SK-MEL-5 (cell line): ENCODE data around the gene DNAJC15. TPM values are rescaled to one million over a fixed set of nuclear protein-coding genes. Genes with fewer than 3 reads are reported as not detected.
A peak's percentile ranks its signal among the peaks of the same experiment; 100 is the strongest.
"Not testable (repeated sequence)": the region's sequence is repeated elsewhere in the genome, so short reads cannot be mapped to it uniquely, and the experiment has no call there.

Experiments
- DNase-seq: peaks from one replicate; pipeline ENCODE4 v3.0.0-alpha.2; 2016; ENCODE audit warnings: low read depth, low spot score
- in situ Hi-C: cut with HindIII; loops from 2 replicates; pipeline ENCODE4 v1.10.0; 2016; ENCODE audit warnings: low sequenced_read_pairs, high pct_unique_total_duplicates, low pct_unique_long_range_greater_than_20kb
- total RNA-seq: library from RNA; depleted of rRNA; stranded (reverse); fragments of >200 nt; shearing (Covaris generic); gene quantifications from 2 replicates; pipeline ENCODE4 v1.2.3, GENCODE V29; 2014

The DNAJC15 gene
- total RNA-seq, 1 experiment from 2014 or later = 33.2 TPM

- in situ Hi-C loops = no loop called here
- no peak for DNase-seq
These were observed 49.0 kb downstream of the DNAJC15 start for GRCh38 chr13:43072394-43072793.

GRCh38 chr13:43074824-43075510 lies 51.6 kb downstream of the DNAJC15 start:
- in situ Hi-C loops = no loop called here
- DNase-seq = no peak

- in situ Hi-C loops, DNase-seq: not testable (repeated sequence)
These were observed 52.1 kb downstream of the DNAJC15 start for GRCh38 chr13:43075511-43075902.

- in situ Hi-C loops = no loop called here
- DNase-seq = no peak
These were observed 53.7 kb downstream of the DNAJC15 start for GRCh38 chr13:43077046-43077445.

GRCh38 chr13:43077461-43077860 lies 54.1 kb downstream of the DNAJC15 start:
- no peak for DNase-seq
- in situ Hi-C loops = no loop called here

GRCh38 chr13:43077906-43078305 lies 54.5 kb downstream of the DNAJC15 start:
- in situ Hi-C loops = no loop called here
- no peak for DNase-seq

GRCh38 chr13:43078399-43078798 lies 55.0 kb downstream of the DNAJC15 start:
- no peak for DNase-seq
- in situ Hi-C loops = no loop called here

GRCh38 chr13:43079392-43079931 lies 56.1 kb downstream of the DNAJC15 start:
- no peak for DNase-seq
- in situ Hi-C loops = no loop called here

GRCh38 chr13:43080199-43080598 lies 56.8 kb downstream of the DNAJC15 start:
- in situ Hi-C loops = no loop called here

GRCh38 chr13:43081866-43082265 lies 58.5 kb downstream of the DNAJC15 start:
- in situ Hi-C loops = no loop called here
- peak; percentile 10 for DNase-seq

More at GRCh38 chr13:43080199-43080598, 56.8 kb downstream of the DNAJC15 start:
- no peak for DNase-seq

- DNase-seq = no peak
- in situ Hi-C loops = no loop called here
These were observed 60.4 kb downstream of the DNAJC15 start for GRCh38 chr13:43083750-43084149.

- peak; percentile 52 for DNase-seq
- in situ Hi-C loops = no loop called here
These were observed 62.2 kb downstream of the DNAJC15 start for GRCh38 chr13:43085545-43085944.

- DNase-seq = no peak
- in situ Hi-C loops = no loop called here
These were observed 62.8 kb downstream of the DNAJC15 start for GRCh38 chr13:43086181-43086580.

GRCh38 chr13:43088093-43088511 lies 64.7 kb downstream of the DNAJC15 start:
- DNase-seq = no peak
- in situ Hi-C loops = no loop called here

- in situ Hi-C loops = no loop called here
These were observed 66.6 kb downstream of the DNAJC15 start for GRCh38 chr13:43089912-43090498.

GRCh38 chr13:43094901-43095300 lies 71.5 kb downstream of the DNAJC15 start:
- no peak for DNase-seq
- in situ Hi-C loops = no loop called here

More at GRCh38 chr13:43089912-43090498, 66.6 kb downstream of the DNAJC15 start:
- DNase-seq = no peak

GRCh38 chr13:43095771-43096719 lies 72.7 kb downstream of the DNAJC15 start:
- DNase-seq = no peak
- in situ Hi-C loops = no loop called here

GRCh38 chr13:43100667-43101066 lies 77.3 kb downstream of the DNAJC15 start:
- in situ Hi-C loops = no loop called here
- DNase-seq = no peak
